ENCODE data around the gene HEATR3.
A peak's percentile ranks its signal among the peaks of the same experiment; 100 is the strongest.
"Not testable (repeated sequence)": the region's sequence is repeated elsewhere in the genome, so short reads cannot be mapped to it uniquely, and the experiment has no call there.

Gene HEATR3

GRCh38 chr16:50102051-50102746, 36.4 kb downstream of the HEATR3 start:
- DNase-seq = peak; percentile 70 to 90 (median 88)

GRCh38 chr16:50103764-50104163, 38.0 kb downstream of the HEATR3 start:
- DNase-seq = peak; percentile 54 to 60 (median 58)

- DNase-seq = no peak
Measured at GRCh38 chr16:50114357-50115129, 48.8 kb downstream of the HEATR3 start.

- DNase-seq = no peak
Measured at GRCh38 chr16:50120711-50121110, 54.9 kb downstream of the HEATR3 start.

GRCh38 chr16:50121278-50121677, 55.5 kb downstream of the HEATR3 start:
- no peak for DNase-seq

GRCh38 chr16:50121721-50122445, 56.1 kb downstream of the HEATR3 start:
- DNase-seq = no peak

- DNase-seq = no peak
Measured at GRCh38 chr16:50123417-50123816, 57.6 kb downstream of the HEATR3 start.

- DNase-seq = peak in 1 of 3 donors; percentile 10
Measured at GRCh38 chr16:50124769-50125168, 59.0 kb downstream of the HEATR3 start.

DNA sequence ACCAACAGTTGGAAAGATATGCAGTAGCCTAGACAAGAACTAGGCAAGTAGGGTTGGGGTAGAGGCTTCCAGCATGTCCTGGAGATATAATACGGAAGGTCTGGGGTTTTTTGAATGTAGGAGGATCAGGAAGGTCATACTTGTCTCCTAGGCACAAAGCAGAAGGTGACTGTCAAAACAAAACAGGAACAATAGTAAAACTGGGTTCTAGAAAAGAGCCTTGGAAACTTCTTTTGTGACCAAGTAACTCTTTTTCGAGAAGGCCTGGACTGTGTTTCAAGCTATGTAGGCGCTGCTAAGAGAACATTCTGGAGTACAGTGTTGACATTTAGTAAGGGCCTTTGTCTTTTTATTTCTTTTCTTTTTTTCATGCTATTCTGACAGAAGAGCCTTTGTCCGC, 60.4 kb downstream of the HEATR3 start:
- DNase-seq = peak in 1 of 3 donors; percentile 18

DNA sequence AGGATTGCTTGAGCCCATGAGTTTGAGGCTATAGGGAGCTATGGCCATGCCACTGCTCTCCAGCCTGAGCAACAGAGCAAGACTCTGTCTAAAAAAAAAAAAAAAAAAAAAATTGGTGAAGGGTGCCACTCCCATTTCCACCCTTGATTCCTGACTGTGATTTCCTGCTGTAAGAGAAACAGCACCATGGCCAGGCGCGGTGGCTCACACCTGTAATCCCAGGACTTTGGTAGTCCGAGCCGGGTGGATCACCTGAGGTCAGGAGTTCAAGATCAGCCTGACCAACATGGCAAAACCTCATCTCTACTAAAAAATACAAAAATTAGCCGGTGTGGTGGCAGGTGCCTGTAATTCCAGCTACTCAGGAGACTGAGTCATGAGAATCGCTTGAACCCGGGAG, 66.8 kb downstream of the HEATR3 start:
- not testable (repeated sequence) for DNase-seq

DNA sequence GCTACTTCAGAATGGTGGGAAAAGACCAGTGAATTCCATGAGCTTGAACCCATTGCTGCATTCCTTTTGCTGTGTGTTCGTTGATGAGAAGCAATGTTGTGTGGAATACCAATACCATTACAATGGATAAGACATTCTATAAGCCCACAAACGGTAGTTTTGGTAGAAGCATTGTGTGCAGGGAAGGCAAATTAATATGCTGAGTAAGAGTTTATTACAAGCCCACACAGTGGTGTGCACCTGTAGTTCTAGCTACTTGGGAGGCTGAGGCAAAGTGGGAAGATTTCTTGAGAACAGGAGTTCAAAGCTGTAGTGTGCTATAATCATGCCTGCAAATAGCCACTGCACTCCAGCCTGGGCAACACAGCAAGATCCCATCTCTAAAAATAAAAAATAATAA, 67.4 kb downstream of the HEATR3 start:
- no peak for DNase-seq

GRCh38 chr16:50136399-50136798, 70.6 kb downstream of the HEATR3 start:
- DNase-seq = no peak

- no peak for DNase-seq
Measured at GRCh38 chr16:50137268-50137667, 71.5 kb downstream of the HEATR3 start.

DNA sequence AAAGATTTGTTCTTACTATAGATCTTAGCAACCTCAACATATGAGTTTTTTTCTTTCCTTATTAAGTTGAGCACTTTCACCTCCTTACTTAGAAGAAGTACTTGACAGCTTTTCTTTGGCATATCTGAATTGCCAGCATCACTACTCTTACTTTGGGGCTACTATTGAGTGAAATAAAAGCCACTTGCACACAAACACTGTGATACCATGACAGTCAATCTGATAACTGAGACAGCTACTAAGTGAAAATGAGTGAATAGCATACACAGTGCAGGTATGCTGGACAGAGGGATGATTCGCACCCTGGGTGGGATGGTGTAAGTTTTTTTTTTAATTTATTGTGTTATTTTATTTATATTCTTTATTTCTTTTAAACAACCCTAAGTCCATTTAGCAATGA, 73.8 kb downstream of the HEATR3 start:
- no peak for DNase-seq

DNA sequence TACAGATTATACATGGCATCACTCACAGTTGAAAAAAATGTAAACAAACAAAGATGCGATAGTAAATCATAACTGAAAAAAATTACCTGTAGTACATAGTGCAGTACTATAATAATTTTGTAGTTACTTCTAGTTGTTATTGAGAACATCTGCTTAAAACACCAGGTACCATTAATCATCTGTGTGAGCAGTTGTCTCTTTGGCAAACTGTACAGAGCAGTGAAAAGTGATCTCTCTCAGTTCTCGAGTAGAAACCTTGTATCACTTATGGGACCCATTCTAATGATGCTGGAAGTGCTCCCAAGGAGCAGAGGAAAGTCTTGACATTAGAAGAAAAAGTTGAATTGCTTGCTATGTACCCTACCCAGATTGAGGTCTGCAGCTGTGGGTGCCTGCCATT, 78.4 kb downstream of the HEATR3 start:
- DNase-seq = no peak

DNA sequence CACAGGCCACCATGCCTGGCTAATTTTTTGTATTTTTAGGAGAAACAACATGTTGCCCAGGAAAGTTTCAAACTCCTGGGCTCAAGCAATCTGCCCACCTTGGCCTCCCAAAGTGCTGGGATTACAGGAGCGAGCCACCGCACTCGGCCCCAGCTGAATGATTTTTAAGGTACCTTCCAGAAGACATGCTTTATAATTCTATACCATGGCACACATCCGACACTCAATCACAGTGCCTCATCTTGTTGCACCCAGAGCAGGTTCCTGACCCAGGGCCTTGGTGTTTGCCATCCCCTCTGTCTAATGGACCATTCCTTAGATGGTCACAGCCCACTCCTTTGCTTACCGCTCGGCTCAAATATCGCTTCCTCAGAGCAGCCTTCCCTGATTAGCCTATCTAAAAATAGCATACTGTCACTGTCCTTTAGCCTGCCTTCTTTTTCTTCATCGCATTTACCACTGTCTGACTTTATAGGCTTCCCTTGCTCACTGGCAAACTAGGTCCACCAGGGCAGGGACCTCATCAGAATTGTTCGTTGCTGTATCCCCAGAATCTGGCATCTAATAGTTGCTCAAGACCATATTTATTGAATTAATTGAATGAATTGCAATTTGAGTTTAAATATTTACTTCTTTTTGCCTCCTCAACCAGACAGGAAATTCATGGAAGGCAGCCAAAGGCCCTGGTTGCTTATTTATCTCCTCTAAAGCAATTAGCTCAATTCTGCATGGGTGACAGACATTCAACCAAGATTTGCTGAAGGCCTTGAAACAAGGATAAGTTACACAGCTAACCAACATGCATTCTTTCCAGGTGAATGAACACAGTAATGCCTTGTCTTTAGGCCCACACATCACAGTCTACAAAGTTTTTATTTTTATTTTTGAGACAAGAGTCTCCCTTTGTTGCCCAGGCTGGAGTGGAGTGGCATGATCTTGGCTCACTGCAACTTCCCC, 81.0 kb downstream of the HEATR3 start:
- no peak for DNase-seq

DNA sequence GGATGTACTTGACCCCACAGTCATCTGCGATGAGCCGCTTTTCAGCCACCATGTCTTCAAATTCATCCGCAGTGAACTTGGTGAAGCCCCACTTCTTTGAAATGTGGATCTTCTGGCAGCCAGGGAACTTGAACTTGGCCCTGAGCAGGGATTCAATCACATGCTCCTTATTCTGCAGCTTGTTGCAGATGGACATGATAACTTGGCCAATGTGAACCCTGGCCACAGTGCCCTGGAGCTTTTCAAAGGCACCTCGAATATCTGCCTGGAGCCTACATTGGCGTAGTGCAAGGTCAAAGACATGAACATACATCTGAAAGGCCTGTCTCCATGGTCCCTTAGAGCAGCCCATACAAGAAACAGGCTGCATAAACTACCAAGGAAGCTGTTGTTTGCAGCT, 85.6 kb downstream of the HEATR3 start:
- DNase-seq = no peak

GRCh38 chr16:50151756-50152155, 86.0 kb downstream of the HEATR3 start:
- no peak for DNase-seq

DNA sequence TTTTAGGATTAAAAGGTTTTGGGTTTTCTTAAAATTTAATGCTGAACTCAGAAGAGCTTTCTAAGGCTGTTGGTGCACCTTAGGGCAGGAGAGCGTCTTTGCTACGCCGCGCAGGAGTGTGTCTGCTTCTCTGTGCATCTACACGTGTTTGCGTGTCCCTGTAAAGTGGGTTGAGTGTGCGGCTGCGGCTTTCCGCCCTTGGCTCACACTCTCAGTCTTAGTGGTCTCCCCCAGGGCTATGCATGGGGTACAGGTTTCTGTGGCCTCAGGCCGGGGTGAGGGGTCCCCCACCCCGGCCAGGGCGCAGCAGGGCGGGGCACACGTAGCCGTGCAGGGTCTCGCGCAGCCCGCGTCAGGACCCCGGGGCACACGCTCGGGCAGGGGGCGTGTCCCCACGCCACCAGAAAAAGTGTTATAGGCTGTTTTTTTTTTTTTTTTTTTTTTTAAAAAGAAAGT, 86.6 kb downstream of the HEATR3 start:
- DNase-seq = no peak

DNA sequence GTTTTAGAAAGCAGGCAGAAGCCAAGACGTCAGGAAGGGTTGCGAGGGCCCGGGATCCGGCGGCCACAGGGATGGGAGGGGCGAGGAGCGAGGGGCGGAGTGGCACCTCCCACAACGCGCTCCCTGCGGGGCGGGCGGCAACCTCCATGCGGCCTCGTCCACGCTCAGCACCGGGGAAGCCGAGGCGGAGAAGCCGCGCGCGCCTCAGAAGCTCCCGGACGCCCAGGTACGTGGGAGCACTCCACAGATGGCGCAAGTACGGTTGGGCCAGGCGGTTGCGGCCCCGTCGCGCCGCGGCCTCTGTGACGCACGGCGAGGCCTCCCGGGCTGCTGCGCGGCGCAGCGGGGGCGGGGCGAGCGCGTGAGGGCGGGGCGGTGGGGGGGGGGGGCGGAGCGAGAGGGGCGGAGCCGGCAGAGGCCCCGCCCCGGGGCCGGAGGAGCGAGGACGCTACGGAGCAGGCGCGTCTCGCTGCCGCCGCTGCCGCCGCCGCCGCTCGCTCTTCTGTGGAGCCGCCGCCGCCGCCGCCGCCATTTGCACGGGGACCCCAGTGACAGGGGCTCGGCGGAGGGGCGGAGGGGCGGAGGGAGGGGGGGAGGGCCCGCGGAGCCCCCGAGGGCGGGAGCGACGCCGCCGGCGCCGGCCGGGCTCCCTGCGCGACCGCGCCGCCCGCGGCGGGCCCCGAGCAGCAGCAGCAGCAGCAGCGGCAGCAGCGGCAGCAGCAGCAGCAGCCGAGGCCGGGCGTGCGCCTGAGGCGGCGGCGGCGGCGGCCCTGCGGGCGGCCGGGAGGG, 87.2 kb downstream of the HEATR3 start, which contains the start of gene TENT4B:
TENT4B (plus strand) TSS at position 500 of the 789 bp plus-strand sequence. CDS start 316 bp downstream, outside the sequence.
- peak; percentile 84 to 96 (median 91) for DNase-seq
